Breast epithelium (tissue), 4 donors: Measurements from ENCODE around the gene TMEM38A. TPM values are rescaled to one million over a fixed set of nuclear protein-coding genes. Genes with fewer than 3 reads are reported as not detected.

ENCODE experiments used
- DNase-seq, 2 donors: peaks; one replicate each; pipeline ENCODE4 v3.0.0-alpha.2; 2019; ENCODE audit warnings: low spot score in 2 of 2
- H3K27ac ChIP-seq, 2 donors: fragments of 200-600 bp; sonication (generic) in 1 of 2; one replicate each; pipeline ENCODE4 v1.5.1; 2016 to 2019; ENCODE audit warnings: mild to moderate bottlenecking in 1 of 2
- H3K27me3 ChIP-seq, 2 donors: fragments of 200-600 bp; sonication (generic) in 1 of 2; one replicate each; pipeline versions ENCODE4 v1.5.1 to v1.6.0; 2017 to 2019; ENCODE audit warnings: control low read depth in 1 of 2, mild to moderate bottlenecking in 1 of 2
- H3K36me3 ChIP-seq: fragments of 200-600 bp; one replicate; pipeline ENCODE4 v1.5.1; 2019
- H3K4me1 ChIP-seq, 2 donors: fragments of 200-600 bp; sonication (generic); one replicate each; pipeline ENCODE4 v1.5.1; 2016 to 2019; ENCODE audit warnings: control low read depth in 1 of 2
- H3K4me3 ChIP-seq, 3 donors: fragments of 200-600 bp; sonication (generic); 1 replicate in 2 of 3; 2 replicates in 1 of 3; pipeline ENCODE4 v1.5.1; 2016 to 2019; ENCODE audit warnings: mild to moderate bottlenecking in 3 of 3, moderate library complexity in 2 of 3
- H3K9me3 ChIP-seq, 2 donors: fragments of 200-600 bp; sonication (generic) in 1 of 2; one replicate each; pipeline ENCODE4 v1.5.1; 2016 to 2019; ENCODE audit warnings: control low read depth in 1 of 2
- POLR2A ChIP-seq: fragments of 450-650 bp; IDR thresholded peaks from one replicate; pipeline ENCODE4 v1.6.1; 2016; ENCODE audit warnings: antibody characterized with exemption, mild to moderate bottlenecking, moderate library complexity
- POLR2AphosphoS5 ChIP-seq, 3 donors: sonication (generic); formaldehyde crosslinking; IDR thresholded peaks; one replicate each; pipeline ENCODE4 v1.6.1; 2017; ENCODE audit warnings: antibody characterized with exemption in 3 of 3
- intact Hi-C: fragments of 100-400 bp; cut with DNase I; formaldehyde crosslinking; loops from one replicate; pipeline ENCODE4 v1.15.1; 2023; ENCODE audit warnings: low total_unique reads
- total RNA-seq, 3 donors: library from RNA; depleted of rRNA; stranded (reverse); fragments of >200 nt; gene quantifications; one replicate each; pipeline ENCODE4 v1.1.0, GENCODE V29; 2016
- TF ChIP-seq, protein P1 (sequence below), 3 donors: fragments of 450-650 bp; IDR thresholded peaks; one replicate each; pipeline ENCODE4 v1.5.1; 2016 to 2017; ENCODE audit warnings: antibody characterized with exemption in 3 of 3, mild to moderate bottlenecking in 3 of 3, moderate library complexity in 3 of 3

Gene TMEM38A
- total RNA-seq, 3 donors from 2014 or later: 2.9 to 5.0 (median 3.1) TPM

DNA sequence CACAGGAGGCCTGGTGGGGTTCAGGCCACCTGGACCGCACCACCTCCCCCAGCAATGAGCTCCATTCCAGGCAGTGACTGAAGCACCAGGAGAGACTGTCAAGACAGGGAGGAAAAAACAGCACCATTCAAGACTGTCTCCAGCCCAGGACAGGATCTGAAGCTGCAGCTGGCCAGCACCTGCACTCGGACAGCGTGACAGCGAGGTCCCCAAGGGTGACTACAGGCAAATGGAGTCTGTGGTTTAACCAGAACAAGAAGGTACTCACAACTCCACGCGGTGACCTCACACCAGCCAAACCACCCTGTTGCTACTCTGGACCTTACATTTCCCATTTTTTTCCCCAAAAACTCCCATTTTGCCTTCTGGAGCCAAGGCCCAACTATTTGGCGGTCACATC is 42.7 kb upstream of the TMEM38A start:
- intact Hi-C loops: no loop called here
- H3K36me3 ChIP-seq: no peaks in the 10 kb centered on the region
- no peaks in the 10 kb centered on the region for H3K27me3 ChIP-seq
- peaks cover 0 to 9% of the 10 kb centered on the region in 2 donors for H3K4me1 ChIP-seq
- no peak overlapping the region for H3K27ac ChIP-seq
- no peak overlapping the region for H3K4me3 ChIP-seq
- TF ChIP-seq, protein P1, sequence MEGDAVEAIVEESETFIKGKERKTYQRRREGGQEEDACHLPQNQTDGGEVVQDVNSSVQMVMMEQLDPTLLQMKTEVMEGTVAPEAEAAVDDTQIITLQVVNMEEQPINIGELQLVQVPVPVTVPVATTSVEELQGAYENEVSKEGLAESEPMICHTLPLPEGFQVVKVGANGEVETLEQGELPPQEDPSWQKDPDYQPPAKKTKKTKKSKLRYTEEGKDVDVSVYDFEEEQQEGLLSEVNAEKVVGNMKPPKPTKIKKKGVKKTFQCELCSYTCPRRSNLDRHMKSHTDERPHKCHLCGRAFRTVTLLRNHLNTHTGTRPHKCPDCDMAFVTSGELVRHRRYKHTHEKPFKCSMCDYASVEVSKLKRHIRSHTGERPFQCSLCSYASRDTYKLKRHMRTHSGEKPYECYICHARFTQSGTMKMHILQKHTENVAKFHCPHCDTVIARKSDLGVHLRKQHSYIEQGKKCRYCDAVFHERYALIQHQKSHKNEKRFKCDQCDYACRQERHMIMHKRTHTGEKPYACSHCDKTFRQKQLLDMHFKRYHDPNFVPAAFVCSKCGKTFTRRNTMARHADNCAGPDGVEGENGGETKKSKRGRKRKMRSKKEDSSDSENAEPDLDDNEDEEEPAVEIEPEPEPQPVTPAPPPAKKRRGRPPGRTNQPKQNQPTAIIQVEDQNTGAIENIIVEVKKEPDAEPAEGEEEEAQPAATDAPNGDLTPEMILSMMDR (IDR thresholded peaks at IDR 0.05): no peak
- TF ChIP-seq POLR2A (no peak), POLR2AphosphoS5 (IDR thresholded peaks at IDR 0.05) (no peak)
- H3K9me3 ChIP-seq: no peaks in the 10 kb centered on the region
- DNase-seq: no peak

GRCh38 chr19:16619457-16619856 is 41.5 kb upstream of the TMEM38A start:
- H3K4me1 ChIP-seq: peaks cover 0 to 9% of the 10 kb centered on the region in 2 donors

DNA sequence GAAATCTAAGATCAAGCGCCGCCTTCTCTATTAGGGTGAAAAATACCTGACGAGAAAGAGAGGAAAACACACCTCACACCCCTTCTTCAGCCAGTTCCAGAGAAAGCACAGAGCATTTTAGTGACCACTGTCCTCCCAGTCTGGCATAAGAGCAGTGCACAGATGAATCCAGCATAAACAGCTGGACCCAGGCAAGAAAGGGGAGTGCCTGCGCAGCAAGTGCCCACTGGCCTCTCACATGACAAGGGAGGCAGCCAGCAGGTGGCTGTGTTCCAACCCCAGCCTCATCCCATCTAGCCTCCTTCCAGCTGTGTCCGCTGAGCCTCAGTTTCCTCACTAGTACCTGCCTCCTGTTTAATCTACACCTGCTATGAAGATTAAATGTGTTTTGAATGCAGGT is 40.9 kb upstream of the TMEM38A start:
- no peak for DNase-seq
- no peak for TF ChIP-seq POLR2AphosphoS5 (IDR thresholded peaks at IDR 0.05)
- no peak for TF ChIP-seq POLR2A
- TF ChIP-seq, protein P1 (IDR thresholded peaks at IDR 0.05): no peak
- H3K9me3 ChIP-seq: no peaks in the 10 kb centered on the region
- intact Hi-C loops: no loop called here
- H3K4me3 ChIP-seq: no peak overlapping the region
- peaks cover 0 to 12% of the 10 kb centered on the region in 2 donors for H3K4me1 ChIP-seq
- no peaks in the 10 kb centered on the region for H3K27me3 ChIP-seq
- no peak overlapping the region for H3K27ac ChIP-seq
- H3K36me3 ChIP-seq: no peaks in the 10 kb centered on the region

More at GRCh38 chr19:16619457-16619856, 41.5 kb upstream of the TMEM38A start:
- H3K27me3 ChIP-seq: no peaks in the 10 kb centered on the region
- no peak overlapping the region for H3K4me3 ChIP-seq
- H3K9me3 ChIP-seq: no peaks in the 10 kb centered on the region
- H3K36me3 ChIP-seq: no peaks in the 10 kb centered on the region
- TF ChIP-seq, protein P1 (IDR thresholded peaks at IDR 0.05): no peak
- no peak for TF ChIP-seq POLR2AphosphoS5 (IDR thresholded peaks at IDR 0.05)
- no peak for TF ChIP-seq POLR2A
- intact Hi-C loops: no loop called here
- H3K27ac ChIP-seq: no peak overlapping the region
- DNase-seq: no peak

DNA sequence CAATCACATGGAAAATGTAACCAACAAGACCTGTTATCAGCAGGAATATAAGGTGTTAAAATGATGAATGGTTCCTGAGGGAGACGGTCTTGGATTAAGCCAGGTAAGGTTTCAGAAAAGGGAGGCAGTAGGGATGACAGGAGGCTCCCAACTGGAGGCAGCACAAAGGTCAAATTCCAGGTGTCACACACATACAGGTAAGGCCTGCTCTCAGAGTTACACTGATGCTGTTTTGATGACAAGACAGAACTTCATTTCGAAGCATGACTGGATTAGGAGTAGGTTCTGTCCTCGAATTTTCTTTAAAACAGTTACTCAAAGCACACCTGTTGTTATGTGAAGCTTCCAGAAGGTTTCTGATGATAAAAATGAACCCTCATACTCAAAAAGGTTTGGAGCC is 40.4 kb upstream of the TMEM38A start:
- Histone ChIP-seq H3K4me3 (no peak overlapping the region), H3K9me3 (no peaks in the 10 kb centered on the region), H3K27ac (no peak overlapping the region), H3K36me3 (no peaks in the 10 kb centered on the region), H3K4me1 (peaks cover 0 to 15% of the 10 kb centered on the region in 2 donors), H3K27me3 (no peaks in the 10 kb centered on the region)
- intact Hi-C loops: no loop called here
- TF ChIP-seq, protein P1 (IDR thresholded peaks at IDR 0.05): no peak
- TF ChIP-seq POLR2A: no peak
- TF ChIP-seq POLR2AphosphoS5 (IDR thresholded peaks at IDR 0.05): no peak
- DNase-seq: no peak

- H3K4me1 ChIP-seq: peaks cover 0 to 20% of the 10 kb centered on the region in 2 donors
- H3K36me3 ChIP-seq: no peaks in the 10 kb centered on the region
- H3K9me3 ChIP-seq: no peaks in the 10 kb centered on the region
- H3K27ac ChIP-seq: no peak overlapping the region
- H3K27me3 ChIP-seq: no peaks in the 10 kb centered on the region
- TF ChIP-seq POLR2A: no peak
- TF ChIP-seq, protein P1 (IDR thresholded peaks at IDR 0.05): no peak
- TF ChIP-seq POLR2AphosphoS5 (IDR thresholded peaks at IDR 0.05): no peak
- intact Hi-C loops: no loop called here
- no peak for DNase-seq
- H3K4me3 ChIP-seq: no peak overlapping the region
Measured at GRCh38 chr19:16621165-16621800, 39.7 kb upstream of the TMEM38A start.
